ENCODE measurements around the gene TXNL4A.

The TXNL4A gene

GRCh38 chr18:79989195-79989497 lies 783 bp upstream of the TXNL4A start:
- TF ChIP-seq, protein P1, sequence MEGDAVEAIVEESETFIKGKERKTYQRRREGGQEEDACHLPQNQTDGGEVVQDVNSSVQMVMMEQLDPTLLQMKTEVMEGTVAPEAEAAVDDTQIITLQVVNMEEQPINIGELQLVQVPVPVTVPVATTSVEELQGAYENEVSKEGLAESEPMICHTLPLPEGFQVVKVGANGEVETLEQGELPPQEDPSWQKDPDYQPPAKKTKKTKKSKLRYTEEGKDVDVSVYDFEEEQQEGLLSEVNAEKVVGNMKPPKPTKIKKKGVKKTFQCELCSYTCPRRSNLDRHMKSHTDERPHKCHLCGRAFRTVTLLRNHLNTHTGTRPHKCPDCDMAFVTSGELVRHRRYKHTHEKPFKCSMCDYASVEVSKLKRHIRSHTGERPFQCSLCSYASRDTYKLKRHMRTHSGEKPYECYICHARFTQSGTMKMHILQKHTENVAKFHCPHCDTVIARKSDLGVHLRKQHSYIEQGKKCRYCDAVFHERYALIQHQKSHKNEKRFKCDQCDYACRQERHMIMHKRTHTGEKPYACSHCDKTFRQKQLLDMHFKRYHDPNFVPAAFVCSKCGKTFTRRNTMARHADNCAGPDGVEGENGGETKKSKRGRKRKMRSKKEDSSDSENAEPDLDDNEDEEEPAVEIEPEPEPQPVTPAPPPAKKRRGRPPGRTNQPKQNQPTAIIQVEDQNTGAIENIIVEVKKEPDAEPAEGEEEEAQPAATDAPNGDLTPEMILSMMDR (IDR thresholded peaks at IDR 0.05; ENCODE audit: insufficient read depth, low read depth, low read length, missing control alignments) = no peak
- peak overlapping the region; percentile 86 for H3K4me3 ChIP-seq (ENCODE audit: low read length)
- no peak for DNase-seq (ENCODE audit: low read depth)

- peak; percentile 59 for DNase-seq (ENCODE audit: low read depth)
- H3K4me3 ChIP-seq (ENCODE audit: low read length) = peak overlapping the region; percentile 86
- TF ChIP-seq, protein P1 (IDR thresholded peaks at IDR 0.05; ENCODE audit: insufficient read depth, low read depth, low read length, missing control alignments) = no peak
Observed at GRCh38 chr18:79988071-79988450, 302 bp downstream of the TXNL4A start.

DNA sequence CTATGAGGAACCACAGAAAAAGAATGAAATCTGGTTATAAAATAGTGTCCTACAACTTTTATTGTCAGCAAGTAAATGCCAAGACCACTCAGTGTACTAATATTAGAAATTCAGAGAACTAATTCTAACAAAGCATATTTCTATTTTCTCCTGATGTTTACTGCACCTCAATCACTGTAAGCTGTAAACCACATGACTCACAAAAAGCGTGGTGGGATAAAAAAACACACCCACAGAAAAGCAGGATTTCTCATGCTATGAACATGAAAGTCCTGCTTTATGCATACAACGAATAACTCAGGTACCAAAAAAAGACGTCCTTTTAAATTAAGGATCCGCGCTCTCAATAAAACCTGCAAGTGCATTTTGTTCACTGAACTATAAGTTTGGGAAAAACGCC lies 797 bp downstream of the TXNL4A start:
- H3K4me3 ChIP-seq (ENCODE audit: low read length) = peak overlapping the region; percentile 86
- DNase-seq (ENCODE audit: low read depth) = peak; percentile 43
- TF ChIP-seq, protein P1 (IDR thresholded peaks at IDR 0.05; ENCODE audit: insufficient read depth, low read depth, low read length, missing control alignments) = no peak

DNA sequence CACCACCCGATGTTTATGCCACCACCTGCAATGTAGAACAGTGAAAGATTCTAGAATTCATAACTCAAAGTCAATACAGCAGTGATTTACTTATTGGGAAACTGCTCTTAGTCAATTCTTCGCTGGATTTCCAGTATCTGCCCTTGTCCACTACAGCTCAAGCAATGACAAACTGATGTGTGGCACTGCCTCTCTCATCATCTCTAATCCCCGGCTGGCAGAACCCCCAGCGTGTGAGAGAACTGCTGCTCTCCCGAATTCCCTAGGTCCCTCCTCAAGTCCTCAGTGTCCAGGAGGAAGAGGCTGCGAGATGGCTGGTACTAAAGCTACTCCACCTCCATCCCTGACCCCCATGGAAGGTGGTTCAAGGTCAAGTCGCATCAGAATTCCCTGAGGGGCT lies 1.6 kb downstream of the TXNL4A start:
- TF ChIP-seq, protein P1 (IDR thresholded peaks at IDR 0.05; ENCODE audit: insufficient read depth, low read depth, low read length, missing control alignments) = no peak
- H3K4me3 ChIP-seq (ENCODE audit: low read length) = peak overlapping the region; percentile 86
- DNase-seq (ENCODE audit: low read depth) = no peak

- no peak overlapping the region for H3K4me3 ChIP-seq (ENCODE audit: low read length)
- no peak for DNase-seq (ENCODE audit: low read depth)
- TF ChIP-seq, protein P1 (IDR thresholded peaks at IDR 0.05; ENCODE audit: insufficient read depth, low read depth, low read length, missing control alignments) = no peak
Observed at GRCh38 chr18:79985172-79985571, 3.2 kb downstream of the TXNL4A start.

GRCh38 chr18:79983793-79984192 lies 4.6 kb downstream of the TXNL4A start:
- TF ChIP-seq, protein P1 (IDR thresholded peaks at IDR 0.05; ENCODE audit: insufficient read depth, low read depth, low read length, missing control alignments) = no peak

GRCh38 chr18:79983253-79983652 lies 5.1 kb downstream of the TXNL4A start:
- DNase-seq (ENCODE audit: low read depth) = peak; percentile 33
- TF ChIP-seq, protein P1 (IDR thresholded peaks at IDR 0.05; ENCODE audit: insufficient read depth, low read depth, low read length, missing control alignments) = no peak
- H3K4me3 ChIP-seq (ENCODE audit: low read length) = no peak overlapping the region

More at GRCh38 chr18:79983793-79984192, 4.6 kb downstream of the TXNL4A start:
- no peak overlapping the region for H3K4me3 ChIP-seq (ENCODE audit: low read length)
- DNase-seq (ENCODE audit: low read depth) = no peak

Data from epithelial cell of esophagus (primary cell).